B cell (primary cell): ENCODE results near the gene PHRF1. TPM values are rescaled to one million over a fixed set of nuclear protein-coding genes. Genes with fewer than 3 reads are reported as not detected.

Source experiments
- ATAC-seq: fragments of 200-7000 bp; cut with Tn5 transposase; one replicate; pipeline ENCODE4 v1.10.0; 2021; ENCODE audit warnings: low read depth, mild to moderate bottlenecking, moderate number of reproducible peaks, moderate library complexity
- CTCF ChIA-PET: fragments of 350-600 bp; sonication (Branson Sonifier 250); formaldehyde crosslinking; loops from one replicate; lab custom pipeline; 2021; ENCODE audit warnings: antibody characterized with exemption, inconsistent platforms; lab: Charles Lee
- POLR2A ChIA-PET: fragments of 350-600 bp; sonication (Branson Sonifier 250); formaldehyde crosslinking; loops from one replicate; lab custom pipeline; 2021; ENCODE audit warnings: antibody characterized with exemption; lab: Charles Lee
- DNase-seq: peaks from one replicate; pipeline ENCODE4 v3.0.0; 2013
- H2AFZ ChIP-seq: 2 replicates; pipeline ENCODE4 v1.6.1; 2012; ENCODE audit warnings: mild to moderate bottlenecking, low read depth, low read length; ENCODE audit not compliant: insufficient read depth, poor library complexity, severe bottlenecking
- H3K27ac ChIP-seq, 2 donors: 1 replicate in 1 of 2; 2 replicates in 1 of 2; pipeline ENCODE4 v1.5.1; 2012 to 2013; ENCODE audit warnings: low read length in 2 of 2, mild to moderate bottlenecking in 2 of 2, moderate library complexity in 1 of 2
- H3K27me3 ChIP-seq, 4 experiments: fragments of 200-600 bp in 1 of 4; sonication (generic) in 1 of 4; replicated peaks in 1 of 4; 1 replicate in 2 of 4; 2 replicates in 2 of 4; pipeline versions ENCODE4 v1.6.1 to v1.7.0; 2013 to 2016; ENCODE audit warnings: low read length in 3 of 4, mild to moderate bottlenecking in 2 of 4, mixed read lengths in 1 of 4, moderate library complexity in 1 of 4; ENCODE audit not compliant: insufficient read depth in 4 of 4, control insufficient read depth in 3 of 4; ENCODE audit errors: control extremely low read depth in 1 of 4
- H3K36me3 ChIP-seq, 2 experiments: replicated peaks in 1 of 2; 1 replicate in 1 of 2; 2 replicates in 1 of 2; pipeline versions ENCODE4 v1.6.1 to v1.7.1; 2013; ENCODE audit warnings: low read length in 1 of 2; ENCODE audit not compliant: insufficient read depth in 2 of 2, control insufficient read depth in 1 of 2; ENCODE audit errors: control extremely low read depth in 1 of 2, extremely low read depth in 1 of 2
- H3K4me1 ChIP-seq, 2 donors: fragments of 200-600 bp in 1 of 2; sonication (generic) in 1 of 2; 1 replicate in 1 of 2; 2 replicates in 1 of 2; pipeline versions ENCODE4 v1.5.1 to v1.6.1; 2013 to 2017; ENCODE audit warnings: low read length in 2 of 2; ENCODE audit not compliant: control insufficient read depth in 2 of 2, insufficient read depth in 2 of 2
- H3K4me2 ChIP-seq: replicated peaks from 2 replicates; pipeline ENCODE3; 2012; ENCODE audit warnings: mild to moderate bottlenecking, low read depth, low read length; ENCODE audit not compliant: poor library complexity, severe bottlenecking
- H3K4me3 ChIP-seq, 5 experiments: fragments of 200-600 bp in 1 of 5; sonication (generic) in 1 of 5; 1 replicate in 3 of 5; 2 replicates in 2 of 5; pipeline versions ENCODE4 v1.5.1 to v1.7.0; 2011 to 2016; ENCODE audit warnings: low read length in 4 of 5, mild to moderate bottlenecking in 4 of 5, low read depth in 2 of 5, control low read depth in 1 of 5, moderate library complexity in 1 of 5; ENCODE audit not compliant: insufficient read depth in 1 of 5; ENCODE audit errors: control extremely low read depth in 1 of 5, extremely low read depth in 1 of 5
- H3K79me2 ChIP-seq: fragments of 200-600 bp; sonication (generic); one replicate; pipeline ENCODE4 v1.6.0; 2016; ENCODE audit warnings: low read length; ENCODE audit not compliant: control insufficient read depth, insufficient read depth
- H3K9ac ChIP-seq: fragments of 200-600 bp; sonication (generic); 2 replicates; pipeline ENCODE4 v1.6.1; 2017; ENCODE audit warnings: mild to moderate bottlenecking, low read length, moderate library complexity
- H3K9me3 ChIP-seq, 3 donors: one replicate each; pipeline versions ENCODE4 v1.6.1 to v1.7.1; 2013; ENCODE audit warnings: low read length in 2 of 3; ENCODE audit not compliant: control insufficient read depth in 2 of 3, insufficient read depth in 1 of 3; ENCODE audit errors: control extremely low read depth in 1 of 3
- H4K20me1 ChIP-seq: 2 replicates; pipeline ENCODE4 v1.6.0; 2012; ENCODE audit warnings: mild to moderate bottlenecking, low read length; ENCODE audit not compliant: insufficient read depth, control insufficient read depth, poor library complexity, severe bottlenecking
- H3K27ac Mint-ChIP-seq: one replicate; pipeline ENCODE4 v1.8.0; 2021; ENCODE audit warnings: mixed read lengths
- H3K27me3 Mint-ChIP-seq: one replicate; pipeline ENCODE4 v1.8.0; 2021; ENCODE audit warnings: mixed read lengths
- H3K4me1 Mint-ChIP-seq: one replicate; pipeline ENCODE4 v1.8.0; 2021; ENCODE audit warnings: mixed read lengths
- H3K4me3 Mint-ChIP-seq: one replicate; pipeline ENCODE4 v1.8.0; 2021; ENCODE audit warnings: mixed read lengths
- H3K9me3 Mint-ChIP-seq: one replicate; pipeline ENCODE4 v1.8.0; 2022; ENCODE audit warnings: mixed read lengths; ENCODE audit not compliant: insufficient read depth
- EZH2 ChIP-seq: IDR thresholded peaks from 2 replicates; pipeline ENCODE4 v1.6.1; 2012; ENCODE audit warnings: borderline replicate concordance, low read depth, mild to moderate bottlenecking, moderate library complexity, low read length; ENCODE audit not compliant: insufficient read depth, poor library complexity, severe bottlenecking
- WGBS: methylation state at CpG from one replicate; pipeline ENCODE4 v1.1.5; 2013; ENCODE audit warnings: missing lambda C conversion rate; ENCODE audit not compliant: insufficient coverage; 5-methylcytosine and 5-hydroxymethylcytosine counted together
- intact Hi-C: fragments of 100-400 bp; cut with micrococcal nuclease; formaldehyde crosslinking; loops from one replicate; pipeline ENCODE4 v1.10.0; 2022
- polyA plus RNA-seq: library from polyadenylated mRNA; depleted of rRNA; stranded (reverse); fragments of >200 nt; gene quantifications from 2 replicates; pipeline ENCODE4 v1.2.3, GENCODE V29; 2012
- total RNA-seq, 2 donors: library from RNA; stranded (reverse); fragments of 120-200 nt in 1 of 2; gene quantifications; 1 replicate in 1 of 2; 2 replicates in 1 of 2; pipeline versions ENCODE4 v1.2.3 to v1.2.4, GENCODE V29; 2013 to 2022
- TF ChIP-seq, protein P1 (sequence below): fragments of 200-600 bp; IDR thresholded peaks from one replicate; pipeline ENCODE4 v1.8.0; 2022; ENCODE audit warnings: antibody characterized with exemption, mild to moderate bottlenecking

The PHRF1 gene
- total and polyA plus RNA-seq, 2 donors (not counting 1 experiment from before 2014, with no cell fraction given): 22.3 to 57.9 TPM

DNA sequence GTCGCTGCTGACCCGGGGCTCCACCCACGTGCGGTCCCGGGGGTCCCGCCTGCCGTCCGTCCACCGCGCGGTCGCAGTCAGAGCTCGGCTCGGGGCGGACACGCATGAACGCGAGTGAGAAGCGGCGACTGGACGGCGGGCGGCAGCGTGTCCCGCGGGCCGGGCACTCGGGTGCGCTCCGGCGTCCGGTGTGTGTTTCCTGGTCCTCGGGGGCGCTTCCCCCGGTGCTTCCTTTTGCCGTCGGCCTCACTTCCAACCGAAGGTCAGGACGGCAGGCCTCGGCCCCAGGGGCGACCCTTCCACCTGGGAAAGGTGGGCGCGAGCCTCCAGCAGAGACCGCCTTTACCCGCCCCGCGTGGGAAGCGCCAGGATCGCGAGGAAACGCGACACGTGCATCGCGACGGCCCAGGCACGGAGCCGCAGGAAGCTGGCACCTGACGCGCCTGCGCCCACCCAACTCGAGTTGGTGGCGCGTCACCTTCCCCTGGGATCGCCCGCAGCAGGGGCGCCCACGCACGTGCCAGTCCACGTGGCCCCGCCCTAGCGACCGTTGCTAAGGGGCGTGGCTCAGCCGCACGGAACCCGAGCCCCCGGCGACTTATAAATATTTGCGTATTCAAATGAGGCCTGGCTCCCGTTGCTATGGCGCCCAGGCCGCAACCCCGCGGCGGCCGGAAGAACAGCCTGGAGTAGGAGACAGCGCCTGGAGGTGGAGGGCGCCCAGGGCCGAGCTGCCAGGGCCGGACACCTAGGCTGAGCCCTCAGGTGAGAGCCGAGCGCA is 39.2 kb upstream of the PHRF1 start, which contains the start of gene LRRC56:
Gene LRRC56, plus strand, starts transcription at position 687 of the 781 bp plus-strand sequence. CDS start 3,158 bp downstream, outside the sequence.
- peak within 1 kb of the TSS; percentile 99 for H3K27ac ChIP-seq
- TF ChIP-seq, protein P1, sequence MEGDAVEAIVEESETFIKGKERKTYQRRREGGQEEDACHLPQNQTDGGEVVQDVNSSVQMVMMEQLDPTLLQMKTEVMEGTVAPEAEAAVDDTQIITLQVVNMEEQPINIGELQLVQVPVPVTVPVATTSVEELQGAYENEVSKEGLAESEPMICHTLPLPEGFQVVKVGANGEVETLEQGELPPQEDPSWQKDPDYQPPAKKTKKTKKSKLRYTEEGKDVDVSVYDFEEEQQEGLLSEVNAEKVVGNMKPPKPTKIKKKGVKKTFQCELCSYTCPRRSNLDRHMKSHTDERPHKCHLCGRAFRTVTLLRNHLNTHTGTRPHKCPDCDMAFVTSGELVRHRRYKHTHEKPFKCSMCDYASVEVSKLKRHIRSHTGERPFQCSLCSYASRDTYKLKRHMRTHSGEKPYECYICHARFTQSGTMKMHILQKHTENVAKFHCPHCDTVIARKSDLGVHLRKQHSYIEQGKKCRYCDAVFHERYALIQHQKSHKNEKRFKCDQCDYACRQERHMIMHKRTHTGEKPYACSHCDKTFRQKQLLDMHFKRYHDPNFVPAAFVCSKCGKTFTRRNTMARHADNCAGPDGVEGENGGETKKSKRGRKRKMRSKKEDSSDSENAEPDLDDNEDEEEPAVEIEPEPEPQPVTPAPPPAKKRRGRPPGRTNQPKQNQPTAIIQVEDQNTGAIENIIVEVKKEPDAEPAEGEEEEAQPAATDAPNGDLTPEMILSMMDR: no peak
- no peak for TF ChIP-seq EZH2
- peaks cover 17 to 35% of the 10 kb centered on the region in 2 donors for H3K4me1 ChIP-seq
- POLR2A ChIA-PET: interaction anchor here (0.7 to 3.0 kb wide), 10 partner anchors 23 to 330 kb away, joined by 3 to 26 read pairs (median 9); partner anchors contain the start of genes BET1L, DEAF1, IRF7 and LMNTD2
- peak; percentile 100 for DNase-seq
- H3K36me3 ChIP-seq: peaks cover 0 to 19% of the 10 kb centered on the region in 2 experiments
- H3K4me2 ChIP-seq: peak within 1 kb of the TSS; percentile 99
- Mint-ChIP-seq H3K4me1 (peaks cover 20% of the 10 kb centered on the region), H3K27me3 (no peaks in the 10 kb centered on the region), H3K9me3 (no peaks in the 10 kb centered on the region), H3K27ac (peak within 1 kb of the TSS; percentile 99), H3K4me3 (peak within 1 kb of the TSS; percentile 97)
- no peaks in the 10 kb centered on the region for H3K9me3 ChIP-seq
- peak; percentile 53 for ATAC-seq
- WGBS: under 1% methylated on average over 93 of the region's 93 CpGs
- H3K9ac ChIP-seq: peak within 1 kb of the TSS; percentile 86
- peak within 1 kb of the TSS; percentile 79 for H2AFZ ChIP-seq
- H3K4me3 ChIP-seq: peak within 1 kb of the TSS; percentile 68 to 80 (median 72)
- intact Hi-C loops: loop anchor here (1.0 to 5.0 kb wide), 10 partner anchors 19 to 770 kb away; partner anchors contain the start of genes BET1L, DEAF1, LMNTD2 and PHRF1
- CTCF ChIA-PET: interaction anchor here (0.7 to 1.8 kb wide), 9 partner anchors 15 to 256 kb away, joined by 3 to 9 read pairs (median 4); no protein-coding TSS in a partner anchor
- peaks cover 26% of the 10 kb centered on the region for H4K20me1 ChIP-seq
- no peaks in the 10 kb centered on the region for H3K27me3 ChIP-seq
- peaks cover 47% of the 10 kb centered on the region for H3K79me2 ChIP-seq
